GM19452 (cell line): ENCODE data around the gene FBN1.

Experiments used
- ATAC-seq: cut with Tn5 transposase; IDR thresholded peaks from one replicate; pipeline ENCODE4 v1.9.1; 2021; ENCODE audit not compliant: unreplicated experiment

FBN1 gene

DNA sequence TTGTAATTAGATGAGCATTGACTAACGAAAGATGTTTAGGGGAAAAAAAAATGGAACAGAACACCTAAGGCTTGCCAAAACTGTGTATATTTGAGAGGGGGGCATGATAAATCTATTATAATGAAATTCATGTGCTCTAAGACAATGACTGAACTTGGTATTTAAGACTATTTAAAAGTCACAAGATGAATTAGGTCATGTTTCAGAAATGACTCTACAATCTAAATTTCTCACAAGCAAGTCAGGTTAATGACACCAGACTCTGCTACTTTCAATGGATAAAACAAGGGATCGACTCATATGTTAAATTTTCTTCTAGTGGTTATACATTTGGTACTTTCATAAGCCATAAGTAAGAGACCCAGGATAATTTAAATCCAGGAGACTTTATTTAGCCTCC, 235.9 kb downstream of the FBN1 start:
- no peak for ATAC-seq

DNA sequence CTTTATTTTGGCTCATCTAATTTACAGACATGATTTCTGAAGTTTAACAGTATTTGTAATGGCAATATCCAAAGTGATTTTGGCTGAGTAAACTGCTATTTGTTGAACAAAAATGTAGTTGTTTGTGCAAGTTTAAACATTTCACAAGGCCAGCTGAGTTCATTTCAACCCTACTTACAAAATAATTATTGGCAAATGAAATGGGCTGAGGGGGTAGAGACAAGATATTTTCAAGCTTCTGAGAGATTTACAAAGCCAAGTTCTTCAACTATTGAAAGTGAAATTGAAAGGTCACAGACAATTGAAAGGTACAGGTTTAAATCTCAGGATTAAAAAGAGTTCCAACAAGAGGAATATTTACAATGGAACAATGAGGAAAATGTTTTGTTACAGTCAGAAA, 237.2 kb downstream of the FBN1 start:
- ATAC-seq = no peak

DNA sequence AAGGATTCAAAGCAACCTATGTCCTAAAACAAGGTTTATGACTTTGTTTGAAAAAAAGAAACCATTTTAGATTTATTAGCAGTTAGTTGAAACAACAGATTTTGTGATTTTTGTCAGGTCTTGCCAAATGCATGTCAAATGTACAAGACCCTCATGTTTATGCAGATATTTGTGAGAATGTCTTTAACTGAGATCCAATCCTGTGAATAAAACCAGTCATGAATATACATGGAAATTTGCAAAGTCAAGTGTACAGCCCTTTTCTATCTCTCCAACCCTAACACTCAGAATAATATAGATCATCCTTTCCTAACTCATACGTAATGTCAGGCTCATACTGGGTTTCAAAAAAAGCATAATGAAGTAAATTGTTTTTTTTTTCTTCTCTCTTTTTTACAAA, 237.9 kb downstream of the FBN1 start:
- no peak for ATAC-seq

DNA sequence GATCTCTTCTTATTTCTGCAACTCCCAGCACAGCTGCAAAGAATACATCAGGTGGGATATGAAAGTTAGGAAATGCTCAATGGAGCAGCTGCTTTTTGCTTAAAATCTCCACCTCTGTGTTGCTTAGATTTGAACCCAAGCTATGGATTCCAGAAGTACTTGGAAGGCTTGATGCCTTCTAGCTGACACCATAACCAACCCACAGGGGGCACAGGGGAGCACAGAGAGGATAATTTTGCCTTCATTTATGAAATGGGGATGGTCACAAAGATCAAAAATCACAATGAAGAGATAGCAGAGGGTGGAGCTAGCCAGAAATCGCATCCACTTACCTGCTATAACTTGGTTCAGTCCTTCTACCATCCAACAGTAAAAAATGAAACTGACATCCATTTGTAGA, 238.6 kb downstream of the FBN1 start:
- ATAC-seq = no peak

DNA sequence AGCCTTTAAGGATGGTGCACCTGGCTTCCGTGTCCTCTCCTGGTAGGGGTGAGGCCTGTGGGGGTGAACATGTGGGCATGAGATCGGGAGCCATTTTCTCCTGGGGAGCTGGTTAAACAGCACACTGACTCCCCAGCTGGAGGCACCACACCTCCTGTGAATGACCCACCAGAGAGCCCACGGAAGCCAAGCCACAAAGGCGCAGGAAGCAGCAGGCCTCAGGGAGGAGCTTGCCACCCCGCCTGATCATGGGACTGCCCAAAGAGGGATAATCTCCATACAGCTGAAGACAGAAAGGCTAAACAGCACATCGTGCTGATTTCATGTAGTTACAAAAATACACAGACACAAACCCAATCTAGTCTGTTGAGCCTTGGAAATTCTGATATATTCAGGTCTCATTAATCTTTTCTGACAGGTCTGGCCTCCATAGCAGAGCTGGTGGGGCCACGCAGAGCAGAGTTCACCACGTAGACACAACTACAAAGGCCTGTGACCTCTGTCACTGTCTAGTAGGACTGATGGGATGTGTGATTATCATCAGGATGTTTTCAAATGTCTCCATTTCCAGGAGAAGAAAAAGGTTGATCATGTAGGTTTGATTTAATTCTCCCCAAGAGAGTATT, 239.1 kb downstream of the FBN1 start:
- no peak for ATAC-seq

DNA sequence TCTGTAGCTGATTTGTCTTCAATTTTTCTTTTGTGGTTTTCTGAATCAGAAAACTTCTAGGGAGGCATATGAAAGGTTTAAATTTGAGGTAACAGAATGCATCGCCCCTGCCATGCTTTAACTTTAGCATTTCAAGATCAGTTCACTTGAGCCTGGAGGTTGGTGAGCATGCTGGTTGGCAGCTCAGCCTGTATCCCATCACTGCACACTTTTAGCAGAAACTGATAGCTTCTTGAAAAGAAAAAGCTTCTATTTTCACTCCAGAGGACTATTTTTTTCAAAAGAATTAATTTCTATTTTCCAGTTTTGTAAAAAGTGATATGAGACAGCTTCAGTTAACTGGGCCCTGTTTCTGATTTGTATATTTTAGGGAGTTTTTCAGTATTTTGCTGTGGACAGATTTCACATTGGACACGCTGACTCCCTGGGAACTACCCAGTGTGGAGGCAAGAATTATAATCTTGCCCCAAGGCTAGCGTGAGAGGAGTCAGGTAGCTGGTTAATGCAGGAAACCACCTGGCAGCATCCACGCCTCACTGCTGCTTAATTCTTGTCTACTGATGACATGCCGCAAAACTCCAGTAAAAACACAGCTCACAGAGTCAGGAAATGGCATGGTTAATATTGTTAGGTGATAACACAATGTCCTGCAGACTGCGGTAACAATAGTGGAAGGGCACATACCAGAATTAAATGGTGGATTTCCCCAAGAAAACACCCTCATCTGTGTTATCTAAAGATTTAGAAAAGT, 242.9 kb downstream of the FBN1 start:
- no peak for ATAC-seq

DNA sequence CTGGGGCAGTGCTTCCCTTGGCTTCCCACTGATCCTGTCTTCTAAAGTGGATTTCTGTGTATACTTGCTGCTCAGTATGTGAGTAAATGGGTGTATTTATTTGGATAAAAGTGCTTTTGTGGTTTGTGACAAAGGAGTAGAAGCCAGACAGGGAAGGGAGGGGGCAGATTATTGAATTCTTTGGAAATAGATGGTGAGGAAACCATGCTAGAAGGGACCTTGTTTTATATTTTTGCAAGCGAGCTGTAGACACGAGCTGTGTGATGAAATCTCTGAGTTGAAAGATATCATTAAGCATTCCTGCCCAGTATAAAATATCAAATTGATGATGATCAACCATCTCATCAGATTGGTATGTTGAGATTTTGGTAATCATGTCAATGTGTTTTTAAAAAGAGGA, 245.4 kb downstream of the FBN1 start:
- no peak for ATAC-seq

DNA sequence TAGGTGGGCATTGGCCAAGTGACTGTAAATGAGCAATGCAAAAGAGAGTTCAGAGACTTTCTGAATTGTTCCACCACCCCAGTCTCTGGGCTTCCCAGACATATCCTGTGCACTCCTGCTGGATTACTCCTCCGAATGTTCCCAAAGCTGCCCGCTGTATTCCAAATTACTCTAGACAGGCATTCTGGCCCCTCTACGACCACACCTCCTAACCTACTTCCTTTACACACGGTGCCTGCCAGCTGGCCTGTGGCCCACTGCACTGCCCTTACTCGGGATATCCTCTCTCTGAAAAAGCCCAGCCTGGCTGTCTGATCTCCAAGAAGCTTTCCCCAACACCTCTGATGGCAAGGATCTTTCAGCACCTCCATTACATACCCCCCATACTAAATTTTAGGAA, 247.7 kb downstream of the FBN1 start:
- ATAC-seq = no peak

DNA sequence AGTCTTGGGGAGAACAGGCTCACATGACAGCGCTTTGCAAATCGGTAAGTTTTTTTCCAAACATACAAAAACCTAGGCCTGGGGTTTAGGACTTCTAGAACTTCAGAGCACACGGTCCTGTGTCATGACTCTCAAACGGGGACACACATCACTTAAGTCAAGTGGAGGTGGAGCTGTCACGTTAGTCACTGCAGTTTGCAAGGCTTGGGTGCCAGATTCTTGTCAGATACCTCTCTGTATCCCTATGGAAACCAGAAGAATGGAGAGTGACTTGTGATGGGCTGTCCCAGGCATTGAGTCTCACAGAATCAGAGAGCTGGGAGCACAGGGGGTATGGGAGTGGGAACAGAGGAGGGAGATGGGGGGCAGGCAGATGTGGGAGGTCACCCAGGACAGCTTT, 249.5 kb downstream of the FBN1 start:
- no peak for ATAC-seq

DNA sequence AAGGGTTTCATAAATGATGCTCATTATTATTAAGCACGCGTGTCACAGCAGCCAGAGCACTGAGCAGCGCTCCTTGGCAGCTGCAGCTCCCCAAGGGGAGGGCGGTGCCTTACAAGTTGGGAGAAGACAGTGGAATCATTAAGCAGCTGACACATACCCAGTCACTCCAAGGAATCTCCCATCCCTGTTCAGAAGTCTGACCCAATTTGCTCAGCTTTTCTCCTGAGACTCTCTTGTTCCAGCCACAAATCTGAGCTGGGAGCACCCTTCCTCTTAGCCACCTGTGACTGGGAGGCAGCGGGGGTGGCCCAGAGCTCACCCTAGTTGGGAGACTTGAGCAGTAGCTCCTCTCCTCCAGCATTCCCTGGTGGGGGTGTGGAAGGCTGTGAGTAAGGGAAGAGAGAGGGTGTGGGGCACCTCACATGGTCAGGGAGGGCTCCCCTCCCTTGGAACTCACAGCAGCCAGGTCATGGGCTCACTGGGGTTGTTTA, 249.9 kb downstream of the FBN1 start:
- no peak for ATAC-seq

DNA sequence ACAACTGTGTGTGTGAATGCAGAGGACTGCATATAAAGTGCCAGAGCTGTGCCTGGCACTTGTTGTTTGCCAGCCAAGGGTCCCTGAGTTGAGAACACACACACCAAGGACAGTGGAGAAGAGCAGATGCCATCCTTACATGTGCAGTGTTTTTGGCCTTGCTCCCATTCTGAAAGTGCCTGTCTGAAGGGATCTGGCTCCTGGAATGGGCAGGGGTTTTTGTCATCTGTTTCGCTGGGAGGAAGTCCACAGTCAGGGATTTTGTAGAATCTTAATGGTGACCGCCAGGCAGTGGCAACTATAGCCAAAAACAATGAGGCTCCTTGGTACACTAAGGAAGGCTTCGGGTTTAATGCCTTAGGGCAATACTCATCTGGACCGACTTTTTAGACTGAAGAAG, 250.5 kb downstream of the FBN1 start:
- ATAC-seq = no peak

DNA sequence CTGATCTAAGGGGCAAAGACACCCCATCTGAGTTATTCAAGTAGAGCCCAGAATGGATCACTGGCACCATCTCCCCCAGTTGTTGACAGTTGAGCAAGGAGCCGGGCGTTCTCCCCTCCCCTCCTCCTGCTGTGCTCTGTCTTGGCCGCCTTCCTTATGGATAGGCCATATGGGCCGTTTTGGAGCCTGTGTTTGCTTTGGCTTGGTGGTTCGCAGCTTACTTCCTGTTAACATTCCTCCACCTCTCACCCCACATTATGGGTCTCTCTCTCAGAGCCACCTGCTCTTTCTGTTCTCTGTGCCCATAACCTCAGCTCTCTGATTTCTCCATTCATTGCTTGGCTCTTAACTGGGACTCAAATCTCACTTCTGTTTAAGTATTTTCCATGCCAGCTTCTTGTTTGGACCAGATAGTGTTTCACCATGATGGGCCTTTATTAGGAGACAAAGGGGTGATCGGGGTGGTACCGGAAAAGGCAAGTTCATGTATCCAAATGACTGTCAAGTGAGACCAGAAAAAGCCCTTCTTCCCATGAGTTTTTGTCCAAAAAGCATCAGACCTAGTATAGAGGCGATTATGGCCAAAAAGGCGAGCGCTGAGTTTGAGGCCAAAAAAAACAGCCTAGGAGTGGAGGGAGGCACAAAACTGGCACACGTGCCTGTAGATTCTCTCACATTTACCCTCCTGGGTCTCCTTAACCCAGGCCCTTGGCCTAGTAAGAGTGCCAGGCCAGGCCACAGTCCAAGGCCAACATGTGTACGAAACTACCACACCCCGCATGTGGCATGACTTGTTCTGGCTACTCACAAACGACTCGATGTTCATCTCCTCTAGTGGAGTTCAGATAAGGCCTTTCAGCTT, 251.6 kb downstream of the FBN1 start:
- no peak for ATAC-seq

DNA sequence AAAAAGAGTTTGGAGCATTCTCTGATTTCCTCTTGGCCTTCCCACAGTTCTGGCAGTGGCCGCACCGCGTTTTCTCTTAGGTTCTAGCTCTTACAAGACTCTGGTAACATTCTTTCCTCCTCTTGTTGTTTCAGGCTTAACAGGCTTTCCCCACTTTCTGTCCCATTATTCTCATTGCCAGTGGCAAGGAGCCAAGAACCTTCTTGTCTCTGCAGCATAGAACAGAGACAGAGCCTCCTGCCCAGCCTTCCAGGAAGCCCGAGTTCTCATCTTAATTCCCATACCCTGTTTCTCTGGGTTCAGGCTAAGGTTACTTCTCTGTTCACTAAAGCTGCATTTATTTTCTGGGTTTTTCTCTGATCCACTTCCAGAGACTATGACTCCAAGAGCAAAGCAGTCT, 253.2 kb downstream of the FBN1 start:
- no peak for ATAC-seq

DNA sequence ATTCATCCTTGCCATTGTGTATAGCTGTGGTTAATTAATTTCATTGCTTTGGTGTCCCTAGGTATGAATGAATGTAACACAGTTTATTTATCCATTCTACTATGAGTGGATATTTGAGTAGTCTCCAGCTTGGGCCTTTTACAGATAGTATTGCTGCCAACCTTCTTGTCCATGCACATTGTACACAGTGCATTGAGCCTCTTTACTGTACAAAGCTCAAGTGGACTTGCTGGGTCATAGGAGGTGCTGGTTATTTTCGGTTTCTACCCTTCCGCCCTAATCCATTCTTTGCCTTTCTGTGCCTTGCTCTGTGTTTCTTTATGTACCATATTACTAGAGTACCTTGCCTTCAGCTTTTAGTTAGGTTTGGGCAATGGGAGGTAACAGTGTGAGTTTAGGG, 253.6 kb downstream of the FBN1 start:
- ATAC-seq = no peak

DNA sequence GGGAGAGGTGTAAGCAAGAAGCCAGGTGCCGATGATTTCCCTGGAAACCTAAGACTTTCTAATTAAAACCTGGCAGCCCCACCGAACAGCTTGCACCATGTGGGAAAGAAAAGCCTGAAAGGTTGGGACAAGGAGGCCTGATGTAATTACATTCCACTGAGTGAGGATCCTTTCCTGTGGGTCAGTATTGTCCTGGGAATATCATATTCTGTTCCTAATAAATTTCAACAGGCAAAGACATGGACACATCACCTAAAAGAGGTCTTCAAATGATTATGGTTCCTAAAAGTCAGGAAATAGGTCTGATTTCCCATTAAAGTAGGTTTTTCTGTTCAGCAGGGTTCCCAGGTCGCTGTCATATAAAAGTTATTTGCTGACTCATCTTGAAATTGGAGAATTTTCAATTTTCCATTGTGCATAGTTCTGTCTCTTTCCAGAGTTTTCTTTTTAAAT, 255.8 kb downstream of the FBN1 start:
- ATAC-seq = no peak

DNA sequence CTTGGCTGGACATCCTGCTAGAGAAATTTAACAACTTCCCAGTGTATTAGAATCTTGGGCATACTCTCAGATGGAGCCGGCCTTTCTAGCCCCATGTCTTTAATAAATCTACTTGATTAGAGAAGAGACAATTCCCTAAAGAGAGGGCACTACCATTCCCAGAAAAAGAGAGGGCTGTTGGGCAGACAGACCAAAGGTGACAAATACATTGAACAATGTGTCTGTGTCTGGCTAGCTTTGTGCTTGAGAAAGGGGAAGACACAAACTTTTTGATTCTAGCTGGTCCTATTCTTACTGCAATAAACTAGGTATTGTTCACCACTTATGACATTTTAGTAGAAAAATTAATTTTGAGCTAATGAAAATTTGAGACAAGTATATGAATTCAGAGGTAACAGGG, 256.6 kb downstream of the FBN1 start:
- ATAC-seq = no peak

DNA sequence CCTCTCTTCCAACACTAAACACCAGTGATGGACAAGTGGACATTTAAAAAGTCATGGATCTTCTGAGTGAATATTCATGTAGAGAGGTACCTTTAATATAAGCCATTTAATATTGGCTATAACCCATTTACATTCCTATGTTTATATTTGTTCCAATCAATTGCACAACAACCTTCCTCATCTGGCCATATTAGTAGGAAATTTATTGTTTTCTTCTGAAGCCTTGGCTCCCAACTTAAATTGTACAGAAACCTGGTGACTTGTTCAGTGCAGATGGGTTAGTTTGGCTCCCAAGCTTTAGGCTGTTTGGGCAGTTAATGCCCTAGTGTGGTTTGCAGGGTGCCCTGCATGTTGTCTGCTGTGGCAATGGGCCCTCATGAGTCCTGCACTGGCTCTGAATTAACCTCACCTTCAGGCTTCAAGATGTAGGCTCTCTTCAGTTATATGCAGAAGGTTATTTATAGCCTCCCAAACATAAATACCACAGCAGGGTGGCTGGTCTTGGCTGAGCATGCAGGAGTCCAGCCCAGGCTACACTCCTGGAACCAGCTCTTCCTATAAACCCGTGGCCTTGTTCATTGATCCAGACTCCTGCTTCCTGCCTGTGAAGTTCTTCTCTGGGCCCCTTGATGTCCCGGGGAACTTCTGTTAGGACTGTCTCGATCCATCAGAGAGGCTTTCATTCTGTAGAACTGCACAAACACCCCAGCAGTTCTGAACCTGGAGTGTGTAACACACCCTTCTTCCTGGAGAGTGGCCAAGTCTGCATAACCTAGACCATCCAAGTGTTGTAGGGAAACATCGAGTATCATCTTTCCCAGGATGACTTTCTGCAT, 257.3 kb downstream of the FBN1 start:
- ATAC-seq = no peak

DNA sequence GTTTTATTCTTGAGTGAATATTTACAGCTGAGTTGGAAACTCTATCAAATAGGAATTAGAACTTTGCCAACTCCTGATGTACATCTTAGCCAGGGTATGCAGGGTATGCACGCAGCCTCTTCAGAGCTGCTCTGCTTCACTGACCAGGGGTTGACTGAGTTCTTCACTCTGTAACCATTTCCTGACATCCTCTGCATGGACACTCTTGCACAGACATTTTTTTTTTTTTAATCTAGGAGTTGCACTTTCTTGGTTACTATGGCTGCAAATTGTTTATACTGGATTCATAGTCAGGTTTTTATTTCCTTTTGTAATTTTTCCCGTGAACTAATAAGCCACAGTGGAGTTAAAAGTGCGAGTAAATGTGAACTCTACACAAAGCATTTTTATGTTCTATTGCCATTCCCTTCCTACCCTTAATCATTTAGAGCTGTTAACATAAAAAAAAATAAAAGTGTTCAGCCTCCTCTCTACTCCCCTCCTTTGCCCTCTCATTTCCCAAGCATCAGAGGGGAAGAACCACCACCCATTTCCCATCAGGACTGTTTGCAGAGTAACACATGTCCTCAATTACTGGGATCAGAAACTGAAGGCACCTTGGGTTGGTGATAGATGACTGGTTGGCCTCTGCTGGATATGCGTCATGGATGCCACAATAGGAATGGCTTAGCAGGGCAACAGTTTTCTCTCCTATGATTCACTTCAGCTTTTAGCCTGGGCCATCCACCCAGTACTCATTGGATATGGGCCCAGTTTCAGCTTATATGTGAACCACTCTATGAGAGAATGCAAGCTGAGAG, 260.3 kb downstream of the FBN1 start:
- ATAC-seq = no peak

DNA sequence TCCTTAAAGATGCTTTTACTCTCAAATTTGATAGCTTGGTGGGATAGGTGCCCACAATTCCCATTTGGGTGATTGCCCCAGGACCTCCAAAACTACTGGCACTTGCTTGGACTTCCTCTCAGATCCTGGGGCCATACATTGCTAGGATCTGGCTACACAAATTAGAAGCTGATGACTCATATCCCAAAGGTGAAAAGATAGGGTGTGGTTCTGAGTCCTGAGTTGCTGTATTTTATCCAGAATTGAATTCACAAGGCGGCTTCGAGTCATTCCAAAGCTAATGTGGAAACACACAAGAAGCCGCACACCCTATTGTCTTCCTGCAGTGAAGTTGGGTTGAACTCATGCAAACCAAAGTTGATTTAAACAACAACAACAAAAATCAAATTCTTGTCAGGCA, 260.9 kb downstream of the FBN1 start:
- no peak for ATAC-seq

DNA sequence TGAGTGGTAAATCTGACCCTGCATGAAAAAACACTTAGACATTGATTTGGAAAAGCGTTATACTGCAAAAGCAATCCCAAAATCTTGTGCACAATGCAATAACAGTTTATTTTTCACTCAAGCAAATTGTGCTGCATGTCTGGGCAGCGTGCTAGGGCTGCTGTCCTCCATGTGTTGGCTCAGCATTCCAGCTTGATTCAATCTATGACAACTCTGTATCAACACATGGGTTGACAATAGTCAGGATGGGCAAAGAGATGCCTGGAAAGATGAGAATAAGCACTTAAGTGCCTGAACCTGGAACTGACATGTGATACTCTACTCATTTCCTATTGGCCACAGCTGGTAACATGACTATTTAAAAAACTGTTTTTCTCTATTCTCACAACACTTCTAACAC, 262.5 kb downstream of the FBN1 start:
- ATAC-seq = no peak
